Muscle layer of colon (tissue), 2 donors: ENCODE data around the gene CALHM1.

Experiments
- H3K27ac ChIP-seq: one replicate; pipeline ENCODE4 v1.7.0; 2013; ENCODE audit warnings: low read depth, mild to moderate bottlenecking, low read length, moderate library complexity
- H3K27me3 ChIP-seq, 2 donors: one replicate each; pipeline ENCODE4 v1.7.0; 2013; ENCODE audit warnings: low read length in 2 of 2, mild to moderate bottlenecking in 2 of 2; ENCODE audit not compliant: insufficient read depth in 2 of 2, control insufficient read depth in 1 of 2
- H3K36me3 ChIP-seq: one replicate; pipeline ENCODE4 v1.7.0; 2013; ENCODE audit warnings: mild to moderate bottlenecking, low read length; ENCODE audit not compliant: insufficient read depth
- H3K4me1 ChIP-seq: one replicate; pipeline ENCODE4 v1.7.0; 2013; ENCODE audit warnings: mild to moderate bottlenecking, low read length; ENCODE audit not compliant: insufficient read depth
- H3K4me3 ChIP-seq, 2 donors: one replicate each; pipeline ENCODE4 v1.7.0; 2013; ENCODE audit warnings: low read length in 2 of 2, low read depth in 1 of 2, mild to moderate bottlenecking in 1 of 2, moderate library complexity in 1 of 2
- H3K9ac ChIP-seq: one replicate; pipeline ENCODE4 v1.7.0; 2013; ENCODE audit warnings: low read length
- H3K9me3 ChIP-seq: one replicate; pipeline ENCODE4 v1.7.0; 2013; ENCODE audit warnings: mild to moderate bottlenecking, low read length
- donor health status: abdominal sarcoma.
- donor health status: Adenocarcinoma of cecum.

The CALHM1 gene

GRCh38 chr10:103480521-103480920 is 21.8 kb upstream of the CALHM1 start:
- H3K36me3 ChIP-seq = no peaks in the 10 kb centered on the region
- no peaks in the 10 kb centered on the region for H3K9me3 ChIP-seq
- no peak overlapping the region for H3K4me3 ChIP-seq
- H3K4me1 ChIP-seq = peaks cover 2% of the 10 kb centered on the region
- peaks cover 0 to 4% of the 10 kb centered on the region in 2 donors for H3K27me3 ChIP-seq
- H3K27ac ChIP-seq = no peak overlapping the region
- no peak overlapping the region for H3K9ac ChIP-seq

- Histone ChIP-seq H3K27me3 (peaks cover 0 to 4% of the 10 kb centered on the region in 2 donors), H3K4me1 (no peaks in the 10 kb centered on the region), H3K4me3 (no peak within 1 kb of the TSS), H3K27ac (no peak within 1 kb of the TSS), H3K9ac (no peak within 1 kb of the TSS), H3K9me3 (no peaks in the 10 kb centered on the region), H3K36me3 (no peaks in the 10 kb centered on the region)
Measured at GRCh38 chr10:103479135-103479534, 20.4 kb upstream of the CALHM1 start, which contains the start of gene CALHM3. Gene CALHM3, minus strand, starts transcription at chr10:103479240. Its CDS starts 208 bp downstream, at chr10:103479032.

- H3K9ac ChIP-seq = no peak overlapping the region
- H3K27ac ChIP-seq = no peak overlapping the region
- H3K36me3 ChIP-seq = no peaks in the 10 kb centered on the region
- no peaks in the 10 kb centered on the region for H3K9me3 ChIP-seq
- peaks cover 0 to 4% of the 10 kb centered on the region in 2 donors for H3K27me3 ChIP-seq
- H3K4me1 ChIP-seq = no peaks in the 10 kb centered on the region
- H3K4me3 ChIP-seq = no peak overlapping the region
Measured at GRCh38 chr10:103478671-103479070, 20.0 kb upstream of the CALHM1 start.

GRCh38 chr10:103476046-103476768 is 17.5 kb upstream of the CALHM1 start:
- peaks cover 1% of the 10 kb centered on the region for H3K4me1 ChIP-seq
- H3K9ac ChIP-seq = no peak overlapping the region
- peaks cover 0 to 4% of the 10 kb centered on the region in 2 donors for H3K27me3 ChIP-seq
- no peak overlapping the region for H3K4me3 ChIP-seq
- no peaks in the 10 kb centered on the region for H3K36me3 ChIP-seq
- H3K9me3 ChIP-seq = no peaks in the 10 kb centered on the region
- H3K27ac ChIP-seq = no peak overlapping the region

- no peaks in the 10 kb centered on the region for H3K9me3 ChIP-seq
- H3K36me3 ChIP-seq = no peaks in the 10 kb centered on the region
- no peak overlapping the region for H3K27ac ChIP-seq
- peaks cover 8% of the 10 kb centered on the region for H3K4me1 ChIP-seq
- H3K27me3 ChIP-seq = peaks cover 0 to 4% of the 10 kb centered on the region in 2 donors
- H3K9ac ChIP-seq = no peak overlapping the region
- no peak overlapping the region for H3K4me3 ChIP-seq
Measured at GRCh38 chr10:103475437-103475836, 16.7 kb upstream of the CALHM1 start.

GRCh38 chr10:103474077-103474476 is 15.4 kb upstream of the CALHM1 start:
- Histone ChIP-seq H3K4me3 (no peak overlapping the region), H3K36me3 (no peaks in the 10 kb centered on the region), H3K27me3 (peaks cover 0 to 4% of the 10 kb centered on the region in 2 donors), H3K27ac (no peak overlapping the region), H3K9me3 (no peaks in the 10 kb centered on the region), H3K4me1 (peaks cover 8% of the 10 kb centered on the region), H3K9ac (no peak overlapping the region)

GRCh38 chr10:103473261-103473671 is 14.6 kb upstream of the CALHM1 start:
- Histone ChIP-seq H3K36me3 (no peaks in the 10 kb centered on the region), H3K4me1 (peaks cover 8% of the 10 kb centered on the region), H3K4me3 (no peak overlapping the region), H3K27me3 (peaks cover 0 to 4% of the 10 kb centered on the region in 2 donors), H3K9ac (no peak overlapping the region), H3K27ac (no peak overlapping the region), H3K9me3 (no peaks in the 10 kb centered on the region)

GRCh38 chr10:103472005-103472404 is 13.3 kb upstream of the CALHM1 start:
- no peak overlapping the region for H3K27ac ChIP-seq

GRCh38 chr10:103470761-103471653 is 12.3 kb upstream of the CALHM1 start:
- H3K36me3 ChIP-seq = no peaks in the 10 kb centered on the region
- H3K27me3 ChIP-seq = no peaks in the 10 kb centered on the region
- no peaks in the 10 kb centered on the region for H3K9me3 ChIP-seq
- H3K9ac ChIP-seq = no peak overlapping the region
- H3K27ac ChIP-seq = no peak overlapping the region
- peaks cover 8% of the 10 kb centered on the region for H3K4me1 ChIP-seq
- no peak overlapping the region for H3K4me3 ChIP-seq

More at GRCh38 chr10:103472005-103472404, 13.3 kb upstream of the CALHM1 start:
- H3K9ac ChIP-seq = no peak overlapping the region
- no peak overlapping the region for H3K4me3 ChIP-seq
- no peaks in the 10 kb centered on the region for H3K9me3 ChIP-seq
- no peaks in the 10 kb centered on the region for H3K36me3 ChIP-seq
- H3K27me3 ChIP-seq = peaks cover 0 to 4% of the 10 kb centered on the region in 2 donors
- peaks cover 8% of the 10 kb centered on the region for H3K4me1 ChIP-seq

GRCh38 chr10:103469201-103469600 is 10.5 kb upstream of the CALHM1 start:
- no peaks in the 10 kb centered on the region for H3K27me3 ChIP-seq
- no peaks in the 10 kb centered on the region for H3K36me3 ChIP-seq
- no peak overlapping the region for H3K4me3 ChIP-seq
- no peaks in the 10 kb centered on the region for H3K9me3 ChIP-seq
- no peak overlapping the region for H3K9ac ChIP-seq
- H3K4me1 ChIP-seq = peaks cover 8% of the 10 kb centered on the region
- H3K27ac ChIP-seq = no peak overlapping the region

GRCh38 chr10:103467406-103467805 is 8.7 kb upstream of the CALHM1 start:
- Histone ChIP-seq H3K4me3 (no peak overlapping the region), H3K27me3 (no peaks in the 10 kb centered on the region), H3K36me3 (no peaks in the 10 kb centered on the region), H3K9ac (no peak overlapping the region), H3K4me1 (peaks cover 8% of the 10 kb centered on the region), H3K27ac (no peak overlapping the region), H3K9me3 (no peaks in the 10 kb centered on the region)
